D721Med (cell line): ENCODE results near the gene LPP.

ENCODE experiments used
- DNase-seq: peaks from one replicate; pipeline ENCODE4 v3.0.0; 2011; ENCODE audit warnings: low spot score; ENCODE audit not compliant: insufficient read length
- FAIRE-seq: peaks from 2 replicates; lab custom pipeline; 2011; peaks lifted over from hg19 to GRCh38; lab: Jason Lieb, UNC
- CTCF ChIP-seq: IDR thresholded peaks from 2 replicates; pipeline ENCODE4 v1.5.1; 2012; ENCODE audit warnings: mild to moderate bottlenecking, control low read depth; ENCODE audit not compliant: insufficient read depth; ENCODE audit errors: missing control alignments

Gene LPP

GRCh38 chr3:188134079-188134478 is 19.9 kb upstream of the LPP start:
- no peak for DNase-seq
- FAIRE-seq, result no peak
- no peak for TF ChIP-seq CTCF

- no peak for TF ChIP-seq CTCF
- FAIRE-seq (no peak), DNase-seq (no peak)
Observed at GRCh38 chr3:188134856-188135255, 19.1 kb upstream of the LPP start.

GRCh38 chr3:188135271-188135670 is 18.7 kb upstream of the LPP start:
- TF ChIP-seq CTCF, result no peak
- no peak for DNase-seq
- no peak for FAIRE-seq

GRCh38 chr3:188137051-188137450 is 16.9 kb upstream of the LPP start:
- no peak for TF ChIP-seq CTCF
- FAIRE-seq (no peak), DNase-seq (no peak)

- no peak for FAIRE-seq
- no peak for TF ChIP-seq CTCF
- no peak for DNase-seq
Observed at GRCh38 chr3:188139466-188139865, 14.5 kb upstream of the LPP start.

GRCh38 chr3:188146219-188146618 is 7.7 kb upstream of the LPP start:
- FAIRE-seq (no peak), DNase-seq (no peak)
- TF ChIP-seq CTCF, result no peak

- FAIRE-seq (no peak), DNase-seq (no peak)
Observed at GRCh38 chr3:188147782-188148181, 6.2 kb upstream of the LPP start.

More at GRCh38 chr3:188147782-188148181, 6.2 kb upstream of the LPP start:
- TF ChIP-seq CTCF, result no peak
